HepG2 (cell line): ENCODE results near the gene RBBP6. TPM values are rescaled to one million over a fixed set of nuclear protein-coding genes. Genes with fewer than 3 reads are reported as not detected.

ENCODE experiments used
- ATAD3A ChIP-seq: sonication (generic); formaldehyde crosslinking; IDR thresholded peaks from 2 replicates; pipeline ENCODE4 v1.4.0; 2020; ENCODE audit warnings: missing genetic modification reagents
- CHD4 ChIP-seq: fragments of 200-600 bp; sonication (generic); IDR thresholded peaks from 2 replicates; pipeline ENCODE4 v1.7.0; 2017; ENCODE audit warnings: mild to moderate bottlenecking, low read length, borderline replicate concordance
- ERF ChIP-seq: IDR thresholded peaks from 2 replicates; pipeline ENCODE4 v1.6.1; 2018; ENCODE audit warnings: missing biosample characterization, missing genetic modification reagents
- FOXA1 ChIP-seq, 2 experiments: fragments of 450-650 bp in 1 of 2; sonication (generic) in 1 of 2; formaldehyde crosslinking in 1 of 2; IDR thresholded peaks; 2 replicates each; pipeline versions ENCODE4 v1.4.0 to v1.6.1; 2016 to 2020; ENCODE audit warnings: missing genetic modification reagents in 1 of 2
- HOXA5 ChIP-seq: sonication (generic); formaldehyde crosslinking; IDR thresholded peaks from 2 replicates; pipeline ENCODE4 v1.4.0; 2020; ENCODE audit warnings: missing genetic modification reagents
- KLF13 ChIP-seq: sonication (generic); formaldehyde crosslinking; IDR thresholded peaks from 2 replicates; pipeline ENCODE4 v1.4.0; 2020; ENCODE audit warnings: mild to moderate bottlenecking, missing genetic modification reagents
- MIER2 ChIP-seq: IDR thresholded peaks from 2 replicates; pipeline ENCODE4 v1.6.1; 2016; ENCODE audit warnings: missing biosample characterization, missing genetic modification reagents
- RNF2 ChIP-seq: fragments of 450-650 bp; conservative IDR thresholded peaks from 2 replicates; pipeline ENCODE4 v1.6.1; 2016; ENCODE audit warnings: low read depth
- THAP11 ChIP-seq: IDR thresholded peaks from 2 replicates; pipeline ENCODE4 v1.6.1; 2016; ENCODE audit warnings: missing biosample characterization, missing genetic modification reagents
- ZNF761 ChIP-seq: sonication (generic); formaldehyde crosslinking; conservative IDR thresholded peaks from 2 replicates; pipeline ENCODE4 v1.4.0; 2020; ENCODE audit warnings: mild to moderate bottlenecking, missing genetic modification reagents
- polyA plus RNA-seq, 8 experiments: library from polyadenylated mRNA; depleted of rRNA in 3 of 8; stranded (reverse) in 7 of 8; unstranded in 1 of 8; fragments of >200 nt; fragmentation: Illumina TruSeq in 4 of 8; extraction: Trizol in 4 of 8; gene quantifications; 2 replicates each; pipeline versions ENCODE4 v1.2.1 to v1.2.3, GENCODE V29; 2011 to 2016; ENCODE audit warnings: low read depth in 4 of 8, missing spikeins in 1 of 8, mixed read lengths in 1 of 8; ENCODE audit not compliant: insufficient read depth in 1 of 8
- total RNA-seq, 5 experiments: library from RNA; depleted of rRNA; stranded (reverse); fragments of >200 nt; fragmentation: Illumina TruSeq; extraction: Trizol; gene quantifications; 2 replicates each; pipeline ENCODE4 v1.2.3, GENCODE V29; 2016; ENCODE audit warnings: low read depth in 1 of 5
- TF ChIP-seq, protein P1 (sequence below): sonication (generic); formaldehyde crosslinking; IDR thresholded peaks from 2 replicates; pipeline ENCODE4 v1.4.0; 2020; ENCODE audit warnings: mild to moderate bottlenecking, missing genetic modification reagents, borderline replicate concordance
- TF ChIP-seq, protein P2 (sequence below): sonication (generic); formaldehyde crosslinking; IDR thresholded peaks from 2 replicates; pipeline ENCODE4 v1.5.1; 2020; ENCODE audit warnings: mild to moderate bottlenecking, moderate library complexity, missing genetic modification reagents
- TF ChIP-seq, protein P3 (sequence below): IDR thresholded peaks from 2 replicates; pipeline ENCODE4 v1.6.1; 2016
- TF ChIP-seq, protein P4 (sequence below): IDR thresholded peaks from 2 replicates; pipeline ENCODE4 v1.4.0; 2020; ENCODE audit warnings: mild to moderate bottlenecking, missing genetic modification reagents

The RBBP6 gene
- total and polyA plus RNA-seq, 2 of the 13 experiments (the other 11 are each of a cell fraction or from before 2014, with no cell fraction given), result 37.1 to 70.9 TPM

DNA sequence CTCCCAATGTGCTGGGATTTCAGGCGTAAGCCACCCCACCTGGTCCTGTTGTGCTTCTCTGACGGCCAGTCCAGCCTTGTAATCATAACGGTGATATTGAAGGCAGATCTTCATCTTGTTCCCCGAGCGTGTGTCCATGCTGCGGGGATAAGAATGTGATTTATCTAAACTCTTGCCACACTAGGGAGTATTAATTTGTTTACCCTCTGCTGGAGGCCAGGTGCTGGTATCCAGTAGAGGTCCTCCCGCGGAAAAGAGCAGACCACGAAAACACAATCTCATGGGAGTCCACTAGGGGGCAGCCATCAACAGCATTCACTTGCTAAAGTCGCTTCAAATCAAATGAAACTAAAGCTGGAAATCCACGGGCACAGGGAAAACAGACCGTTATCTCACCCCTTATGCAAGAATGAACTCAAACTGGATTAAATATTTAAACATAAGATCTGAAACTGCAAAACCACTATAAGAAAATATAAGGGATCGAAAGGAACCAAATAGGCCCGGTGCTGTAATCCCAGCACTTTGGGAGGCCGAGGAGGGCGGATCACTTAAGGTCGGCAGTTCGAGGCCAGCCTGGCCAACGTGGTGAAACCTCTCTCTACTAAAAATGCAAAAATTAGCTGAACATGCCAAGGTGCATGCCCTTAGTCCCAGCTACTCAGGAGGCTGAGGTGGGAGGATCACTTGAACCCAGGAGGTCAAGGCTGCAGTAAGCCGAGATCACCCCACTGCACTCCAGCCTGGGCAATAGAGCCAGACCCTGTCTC, 22.3 kb upstream of the RBBP6 start (continued):
- TF ChIP-seq, protein P1, sequence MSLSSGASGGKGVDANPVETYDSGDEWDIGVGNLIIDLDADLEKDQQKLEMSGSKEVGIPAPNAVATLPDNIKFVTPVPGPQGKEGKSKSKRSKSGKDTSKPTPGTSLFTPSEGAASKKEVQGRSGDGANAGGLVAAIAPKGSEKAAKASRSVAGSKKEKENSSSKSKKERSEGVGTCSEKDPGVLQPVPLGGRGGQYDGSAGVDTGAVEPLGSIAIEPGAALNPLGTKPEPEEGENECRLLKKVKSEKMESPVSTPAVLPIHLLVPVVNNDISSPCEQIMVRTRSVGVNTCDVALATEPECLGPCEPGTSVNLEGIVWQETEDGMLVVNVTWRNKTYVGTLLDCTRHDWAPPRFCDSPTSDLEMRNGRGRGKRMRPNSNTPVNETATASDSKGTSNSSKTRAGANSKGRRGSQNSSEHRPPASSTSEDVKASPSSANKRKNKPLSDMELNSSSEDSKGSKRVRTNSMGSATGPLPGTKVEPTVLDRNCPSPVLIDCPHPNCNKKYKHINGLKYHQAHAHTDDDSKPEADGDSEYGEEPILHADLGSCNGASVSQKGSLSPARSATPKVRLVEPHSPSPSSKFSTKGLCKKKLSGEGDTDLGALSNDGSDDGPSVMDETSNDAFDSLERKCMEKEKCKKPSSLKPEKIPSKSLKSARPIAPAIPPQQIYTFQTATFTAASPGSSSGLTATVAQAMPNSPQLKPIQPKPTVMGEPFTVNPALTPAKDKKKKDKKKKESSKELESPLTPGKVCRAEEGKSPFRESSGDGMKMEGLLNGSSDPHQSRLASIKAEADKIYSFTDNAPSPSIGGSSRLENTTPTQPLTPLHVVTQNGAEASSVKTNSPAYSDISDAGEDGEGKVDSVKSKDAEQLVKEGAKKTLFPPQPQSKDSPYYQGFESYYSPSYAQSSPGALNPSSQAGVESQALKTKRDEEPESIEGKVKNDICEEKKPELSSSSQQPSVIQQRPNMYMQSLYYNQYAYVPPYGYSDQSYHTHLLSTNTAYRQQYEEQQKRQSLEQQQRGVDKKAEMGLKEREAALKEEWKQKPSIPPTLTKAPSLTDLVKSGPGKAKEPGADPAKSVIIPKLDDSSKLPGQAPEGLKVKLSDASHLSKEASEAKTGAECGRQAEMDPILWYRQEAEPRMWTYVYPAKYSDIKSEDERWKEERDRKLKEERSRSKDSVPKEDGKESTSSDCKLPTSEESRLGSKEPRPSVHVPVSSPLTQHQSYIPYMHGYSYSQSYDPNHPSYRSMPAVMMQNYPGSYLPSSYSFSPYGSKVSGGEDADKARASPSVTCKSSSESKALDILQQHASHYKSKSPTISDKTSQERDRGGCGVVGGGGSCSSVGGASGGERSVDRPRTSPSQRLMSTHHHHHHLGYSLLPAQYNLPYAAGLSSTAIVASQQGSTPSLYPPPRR (CRISPR knock-in tag), result no peak; the same call in 1 of the 2 replicates
- TF ChIP-seq HOXA5 (CRISPR knock-in tag), result peak; percentile 73; the same call in 1 of the 2 replicates
- TF ChIP-seq, protein P2, sequence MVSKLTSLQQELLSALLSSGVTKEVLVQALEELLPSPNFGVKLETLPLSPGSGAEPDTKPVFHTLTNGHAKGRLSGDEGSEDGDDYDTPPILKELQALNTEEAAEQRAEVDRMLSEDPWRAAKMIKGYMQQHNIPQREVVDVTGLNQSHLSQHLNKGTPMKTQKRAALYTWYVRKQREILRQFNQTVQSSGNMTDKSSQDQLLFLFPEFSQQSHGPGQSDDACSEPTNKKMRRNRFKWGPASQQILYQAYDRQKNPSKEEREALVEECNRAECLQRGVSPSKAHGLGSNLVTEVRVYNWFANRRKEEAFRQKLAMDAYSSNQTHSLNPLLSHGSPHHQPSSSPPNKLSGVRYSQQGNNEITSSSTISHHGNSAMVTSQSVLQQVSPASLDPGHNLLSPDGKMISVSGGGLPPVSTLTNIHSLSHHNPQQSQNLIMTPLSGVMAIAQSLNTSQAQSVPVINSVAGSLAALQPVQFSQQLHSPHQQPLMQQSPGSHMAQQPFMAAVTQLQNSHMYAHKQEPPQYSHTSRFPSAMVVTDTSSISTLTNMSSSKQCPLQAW (CRISPR knock-in tag), result peak; percentile 33; the same call in 1 of the 2 replicates
- TF ChIP-seq ZNF761 (CRISPR knock-in tag), result no peak
- TF ChIP-seq CHD4, result 0 out of 2 replicates have a peak, but pooled peaks have one; percentile 56
- TF ChIP-seq, protein P3, sequence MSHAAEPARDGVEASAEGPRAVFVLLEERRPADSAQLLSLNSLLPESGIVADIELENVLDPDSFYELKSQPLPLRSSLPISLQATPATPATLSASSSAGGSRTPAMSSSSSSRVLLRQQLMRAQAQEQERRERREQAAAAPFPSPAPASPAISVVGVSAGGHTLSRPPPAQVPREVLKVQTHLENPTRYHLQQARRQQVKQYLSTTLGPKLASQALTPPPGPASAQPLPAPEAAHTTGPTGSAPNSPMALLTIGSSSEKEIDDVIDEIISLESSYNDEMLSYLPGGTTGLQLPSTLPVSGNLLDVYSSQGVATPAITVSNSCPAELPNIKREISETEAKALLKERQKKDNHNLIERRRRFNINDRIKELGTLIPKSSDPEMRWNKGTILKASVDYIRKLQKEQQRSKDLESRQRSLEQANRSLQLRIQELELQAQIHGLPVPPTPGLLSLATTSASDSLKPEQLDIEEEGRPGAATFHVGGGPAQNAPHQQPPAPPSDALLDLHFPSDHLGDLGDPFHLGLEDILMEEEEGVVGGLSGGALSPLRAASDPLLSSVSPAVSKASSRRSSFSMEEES, result no peak
- peak; percentile 52; the same call in 1 of the 2 replicates for TF ChIP-seq ERF (CRISPR knock-in tag)
- no peak for TF ChIP-seq KLF13 (CRISPR knock-in tag)
- 0 out of 2 replicates have a peak, but pooled peaks have one; percentile 61 for TF ChIP-seq RNF2
- TF ChIP-seq, protein P4, sequence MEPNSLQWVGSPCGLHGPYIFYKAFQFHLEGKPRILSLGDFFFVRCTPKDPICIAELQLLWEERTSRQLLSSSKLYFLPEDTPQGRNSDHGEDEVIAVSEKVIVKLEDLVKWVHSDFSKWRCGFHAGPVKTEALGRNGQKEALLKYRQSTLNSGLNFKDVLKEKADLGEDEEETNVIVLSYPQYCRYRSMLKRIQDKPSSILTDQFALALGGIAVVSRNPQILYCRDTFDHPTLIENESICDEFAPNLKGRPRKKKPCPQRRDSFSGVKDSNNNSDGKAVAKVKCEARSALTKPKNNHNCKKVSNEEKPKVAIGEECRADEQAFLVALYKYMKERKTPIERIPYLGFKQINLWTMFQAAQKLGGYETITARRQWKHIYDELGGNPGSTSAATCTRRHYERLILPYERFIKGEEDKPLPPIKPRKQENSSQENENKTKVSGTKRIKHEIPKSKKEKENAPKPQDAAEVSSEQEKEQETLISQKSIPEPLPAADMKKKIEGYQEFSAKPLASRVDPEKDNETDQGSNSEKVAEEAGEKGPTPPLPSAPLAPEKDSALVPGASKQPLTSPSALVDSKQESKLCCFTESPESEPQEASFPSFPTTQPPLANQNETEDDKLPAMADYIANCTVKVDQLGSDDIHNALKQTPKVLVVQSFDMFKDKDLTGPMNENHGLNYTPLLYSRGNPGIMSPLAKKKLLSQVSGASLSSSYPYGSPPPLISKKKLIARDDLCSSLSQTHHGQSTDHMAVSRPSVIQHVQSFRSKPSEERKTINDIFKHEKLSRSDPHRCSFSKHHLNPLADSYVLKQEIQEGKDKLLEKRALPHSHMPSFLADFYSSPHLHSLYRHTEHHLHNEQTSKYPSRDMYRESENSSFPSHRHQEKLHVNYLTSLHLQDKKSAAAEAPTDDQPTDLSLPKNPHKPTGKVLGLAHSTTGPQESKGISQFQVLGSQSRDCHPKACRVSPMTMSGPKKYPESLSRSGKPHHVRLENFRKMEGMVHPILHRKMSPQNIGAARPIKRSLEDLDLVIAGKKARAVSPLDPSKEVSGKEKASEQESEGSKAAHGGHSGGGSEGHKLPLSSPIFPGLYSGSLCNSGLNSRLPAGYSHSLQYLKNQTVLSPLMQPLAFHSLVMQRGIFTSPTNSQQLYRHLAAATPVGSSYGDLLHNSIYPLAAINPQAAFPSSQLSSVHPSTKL (CRISPR knock-in tag), result peak; percentile 32; the same call in 1 of the 2 replicates
- TF ChIP-seq FOXA1 (IDR thresholded peaks at IDR 0.05), result no peak
- peak; percentile 48; the same call in 1 of the 2 replicates for TF ChIP-seq FOXA1 (CRISPR knock-in tag; IDR thresholded peaks at IDR 0.05)
- peak; percentile 53; the same call in 1 of the 2 replicates for TF ChIP-seq THAP11 (CRISPR knock-in tag)
- TF ChIP-seq MIER2 (CRISPR knock-in tag), result peak; percentile 47; the same call in 1 of the 2 replicates
- TF ChIP-seq ATAD3A (CRISPR knock-in tag), result 0 out of 2 replicates have a peak, but pooled peaks have one; percentile 51
